Measurements from ENCODE around the gene RHEBL1.
A peak's percentile ranks its signal among the peaks of the same experiment; 100 is the strongest.

RHEBL1 gene, protein sequence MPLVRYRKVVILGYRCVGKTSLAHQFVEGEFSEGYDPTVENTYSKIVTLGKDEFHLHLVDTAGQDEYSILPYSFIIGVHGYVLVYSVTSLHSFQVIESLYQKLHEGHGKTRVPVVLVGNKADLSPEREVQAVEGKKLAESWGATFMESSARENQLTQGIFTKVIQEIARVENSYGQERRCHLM

DNA sequence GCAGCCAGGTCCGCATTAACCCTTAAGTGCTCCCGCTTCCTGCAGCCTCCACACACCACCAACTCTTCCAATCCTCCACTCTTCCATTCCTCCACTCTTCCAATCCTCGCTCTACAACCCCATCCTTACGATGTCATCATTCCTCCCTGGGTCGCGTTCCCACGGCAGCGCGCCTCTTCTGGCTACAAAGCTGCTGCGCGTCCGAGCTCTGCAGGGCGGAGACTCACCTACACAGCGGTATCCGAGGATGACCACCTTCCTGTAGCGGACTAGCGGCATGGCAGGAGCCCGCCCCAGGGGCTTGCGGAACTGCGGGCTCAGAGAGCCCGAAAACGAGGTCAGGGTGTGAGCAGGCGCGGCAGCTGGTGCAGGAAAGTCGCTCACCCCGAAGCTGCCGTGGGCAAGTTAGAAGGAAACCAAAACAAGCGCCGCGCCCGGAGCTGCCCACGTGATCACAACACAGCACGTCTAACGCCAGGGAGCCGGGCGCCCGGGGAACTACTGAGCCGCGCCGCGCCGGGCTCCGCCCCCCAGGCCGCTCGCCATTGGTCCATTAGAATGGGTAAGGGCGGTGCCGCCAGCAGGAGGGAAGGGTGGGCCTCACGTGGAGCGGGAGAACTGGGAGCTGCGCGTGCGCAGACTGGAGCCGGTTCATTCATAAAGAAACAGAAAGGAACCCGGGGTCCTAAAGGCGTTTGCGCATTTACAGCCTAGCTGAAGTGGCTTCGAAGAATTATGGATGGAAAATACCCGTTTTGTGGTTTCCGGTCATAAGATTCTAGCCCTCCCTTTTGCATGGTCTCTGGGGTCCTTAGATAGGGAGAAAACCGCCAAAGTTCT lies at the start of gene RHEBL1:
TSS of gene RHEBL1 (minus strand) at position 473 of the 840 bp plus-strand sequence. CDS start at position 279, 194 bp downstream.
- no peak for FAIRE-seq

GRCh38 chr12:49111206-49111605 lies 41.4 kb upstream of the RHEBL1 start:
- FAIRE-seq: no peak

DNA sequence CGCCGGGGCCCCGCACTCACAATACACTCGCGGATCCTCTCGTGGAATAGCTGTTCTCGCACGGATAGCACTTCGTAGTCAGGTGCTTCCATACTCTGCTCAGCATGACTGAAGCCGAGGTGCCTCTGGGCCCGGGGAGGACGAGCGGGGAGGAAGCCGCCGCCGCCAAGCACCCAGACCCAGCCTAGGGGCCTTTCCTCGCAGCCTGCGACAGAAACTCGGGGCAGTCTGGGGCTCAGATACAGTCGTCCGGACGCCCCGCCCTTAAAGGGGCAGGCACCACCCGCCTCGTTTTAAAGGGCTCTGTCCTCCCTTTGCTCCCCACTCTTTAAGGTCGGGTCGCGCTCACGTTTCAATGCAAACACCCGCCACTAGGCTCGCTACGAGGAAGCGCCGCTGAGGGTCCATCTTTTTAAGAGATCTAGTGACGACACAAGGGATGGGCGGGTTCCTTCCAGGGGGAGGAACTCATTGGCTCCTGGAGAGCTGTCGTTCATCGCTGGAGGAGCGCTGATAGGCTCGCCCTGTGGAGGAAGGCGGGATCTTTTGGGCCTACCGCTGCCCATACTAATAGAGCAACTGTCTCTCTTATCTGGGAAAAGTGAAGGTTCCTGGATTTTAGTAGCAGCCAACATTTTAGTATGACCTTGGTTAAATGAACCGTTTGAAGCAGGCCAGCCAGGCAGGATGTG lies 40.8 kb upstream of the RHEBL1 start, which contains the start of gene LMBR1L:
TSS of gene LMBR1L (minus strand) at position 384 of the 692 bp plus-strand sequence. CDS start at position 92, 292 bp downstream.
- peak; percentile 95 for FAIRE-seq

- no peak for FAIRE-seq
Measured at GRCh38 chr12:49109641-49110463, 40.1 kb upstream of the RHEBL1 start.

- no peak for FAIRE-seq
Measured at GRCh38 chr12:49108958-49109404, 39.2 kb upstream of the RHEBL1 start.

DNA sequence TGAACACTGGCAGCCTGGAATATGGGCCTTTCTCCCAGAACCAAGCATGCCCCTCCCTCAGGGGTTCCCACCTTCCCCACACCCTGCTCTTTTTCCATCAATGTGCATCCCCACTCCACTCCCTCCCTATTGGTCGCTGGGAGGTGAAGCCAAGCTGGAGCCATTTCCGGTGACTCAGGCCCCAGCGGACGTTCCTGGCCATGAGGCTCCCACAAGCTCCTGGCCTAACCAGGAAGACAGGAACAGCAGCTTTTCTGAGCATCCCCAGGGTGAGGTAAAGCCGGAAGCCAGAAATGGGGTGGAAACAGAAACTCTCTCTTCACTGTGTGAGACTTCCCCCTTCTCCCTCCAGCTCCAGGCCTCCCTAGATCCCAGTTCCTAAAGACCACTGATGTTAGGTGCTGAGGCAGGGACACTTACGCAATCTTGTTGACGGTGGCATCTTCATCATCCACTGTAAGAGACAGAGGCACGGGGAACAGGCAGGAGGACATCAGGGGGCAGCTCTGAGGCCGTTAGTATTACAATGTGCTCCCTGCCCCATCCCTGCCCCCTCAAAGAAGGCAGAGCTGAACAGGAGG lies 35.8 kb upstream of the RHEBL1 start:
- no peak for FAIRE-seq

DNA sequence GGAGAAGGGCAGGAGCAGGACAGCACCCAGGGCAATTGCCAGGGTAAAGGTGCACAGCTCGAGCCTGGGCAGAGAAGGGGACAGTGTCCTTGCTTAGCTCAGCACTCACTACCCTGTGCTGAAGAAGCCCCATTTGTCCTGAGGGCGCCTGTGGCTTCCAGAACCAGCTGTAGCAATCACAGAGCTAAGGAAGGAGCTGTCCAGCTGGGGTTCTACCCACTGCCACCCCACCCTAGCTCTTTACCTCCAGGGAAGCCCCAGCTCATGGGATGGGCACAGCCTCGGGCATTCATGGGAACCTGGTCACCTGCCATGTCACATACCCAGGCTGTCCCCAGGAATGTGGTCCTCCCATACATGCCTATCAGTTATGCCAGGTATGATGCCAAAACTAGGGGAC lies 35.0 kb upstream of the RHEBL1 start:
- FAIRE-seq: no peak

- no peak for FAIRE-seq
Measured at GRCh38 chr12:49100380-49100779, 30.6 kb upstream of the RHEBL1 start.

- FAIRE-seq: no peak
Measured at GRCh38 chr12:49098703-49099102, 28.9 kb upstream of the RHEBL1 start.

DNA sequence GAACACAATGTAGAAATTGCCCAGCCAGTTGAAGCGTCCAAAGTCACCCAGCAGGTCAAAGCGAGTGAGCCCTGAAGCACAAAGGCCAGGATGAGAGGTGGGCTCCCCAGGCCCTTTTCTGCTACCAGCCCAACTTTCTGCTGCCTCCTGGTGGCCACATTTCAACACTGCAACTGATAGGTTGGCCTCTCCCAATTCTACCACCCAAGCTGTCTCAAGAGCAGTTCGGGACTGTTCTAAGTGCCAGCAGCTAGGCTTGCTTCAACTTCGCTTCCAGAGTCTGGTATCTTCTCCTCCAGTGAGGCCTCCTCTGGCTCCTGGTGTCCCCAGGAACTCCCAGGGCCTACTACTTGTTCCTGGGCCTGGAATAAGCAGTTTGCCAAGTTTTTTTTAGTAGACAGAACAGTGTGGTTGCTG lies 28.3 kb upstream of the RHEBL1 start:
- no peak for FAIRE-seq

- no peak for FAIRE-seq
Measured at GRCh38 chr12:49097381-49097780, 27.6 kb upstream of the RHEBL1 start.

DNA sequence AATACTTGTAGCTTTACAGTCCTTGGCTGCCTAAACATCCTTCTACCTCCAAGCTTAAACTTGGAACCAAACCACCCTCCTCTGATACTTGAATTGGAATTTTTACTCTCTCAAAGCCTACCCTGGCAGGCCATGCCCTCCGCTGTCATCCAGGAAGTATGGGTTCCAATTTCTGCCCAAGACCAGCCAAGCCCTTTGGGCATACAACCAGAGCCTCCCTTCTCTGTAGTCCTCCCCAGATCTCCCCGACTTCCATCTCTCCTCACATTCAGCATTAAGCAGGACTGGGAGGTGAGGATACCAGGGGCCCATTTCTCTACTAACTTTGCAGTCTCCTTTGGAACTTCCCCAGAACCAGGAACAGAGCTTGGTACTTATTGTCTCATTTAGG lies 25.2 kb upstream of the RHEBL1 start:
- FAIRE-seq: no peak

- no peak for FAIRE-seq
Measured at GRCh38 chr12:49094160-49094974, 24.6 kb upstream of the RHEBL1 start, which contains the start of gene DHH. DHH (minus strand) TSS chr12:49094801; CDS start chr12:49094512, 289 bp downstream.

DNA sequence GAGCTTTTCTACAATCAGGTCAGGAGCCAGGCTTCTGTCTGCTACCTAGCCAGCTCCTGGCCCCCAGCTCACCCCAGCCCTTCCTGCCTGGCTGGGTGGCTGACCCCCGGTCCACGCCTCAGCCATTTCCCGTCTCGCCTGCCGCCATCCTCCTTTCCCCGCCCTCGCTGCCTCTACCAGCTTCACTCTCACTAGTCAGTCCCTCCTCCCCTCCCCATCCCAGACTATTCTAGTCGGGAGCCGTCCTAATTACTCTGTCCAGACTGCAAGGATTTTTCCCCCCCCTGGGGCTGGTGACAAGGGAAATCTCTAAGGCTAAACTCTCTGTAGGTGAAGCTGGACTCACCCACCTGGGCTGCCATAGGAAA lies 24.0 kb upstream of the RHEBL1 start:
- no peak for FAIRE-seq

- FAIRE-seq: no peak
Measured at GRCh38 chr12:49092816-49093406, 23.1 kb upstream of the RHEBL1 start.

- FAIRE-seq: no peak
Measured at GRCh38 chr12:49092086-49092815, 22.5 kb upstream of the RHEBL1 start.

DNA sequence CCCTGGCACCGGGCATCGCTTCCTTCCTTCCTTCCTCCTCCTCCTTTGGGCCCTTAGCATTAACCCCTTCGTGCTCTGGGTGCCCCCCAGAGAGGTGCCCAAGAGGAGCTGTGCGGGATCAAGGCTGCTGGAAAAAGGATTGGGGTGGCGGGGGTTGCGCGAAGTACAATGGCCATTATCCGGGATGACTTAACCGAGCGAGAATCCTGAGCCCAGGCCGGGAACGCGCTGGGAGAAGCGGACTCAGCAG lies 22.0 kb upstream of the RHEBL1 start:
- FAIRE-seq: no peak

DNA sequence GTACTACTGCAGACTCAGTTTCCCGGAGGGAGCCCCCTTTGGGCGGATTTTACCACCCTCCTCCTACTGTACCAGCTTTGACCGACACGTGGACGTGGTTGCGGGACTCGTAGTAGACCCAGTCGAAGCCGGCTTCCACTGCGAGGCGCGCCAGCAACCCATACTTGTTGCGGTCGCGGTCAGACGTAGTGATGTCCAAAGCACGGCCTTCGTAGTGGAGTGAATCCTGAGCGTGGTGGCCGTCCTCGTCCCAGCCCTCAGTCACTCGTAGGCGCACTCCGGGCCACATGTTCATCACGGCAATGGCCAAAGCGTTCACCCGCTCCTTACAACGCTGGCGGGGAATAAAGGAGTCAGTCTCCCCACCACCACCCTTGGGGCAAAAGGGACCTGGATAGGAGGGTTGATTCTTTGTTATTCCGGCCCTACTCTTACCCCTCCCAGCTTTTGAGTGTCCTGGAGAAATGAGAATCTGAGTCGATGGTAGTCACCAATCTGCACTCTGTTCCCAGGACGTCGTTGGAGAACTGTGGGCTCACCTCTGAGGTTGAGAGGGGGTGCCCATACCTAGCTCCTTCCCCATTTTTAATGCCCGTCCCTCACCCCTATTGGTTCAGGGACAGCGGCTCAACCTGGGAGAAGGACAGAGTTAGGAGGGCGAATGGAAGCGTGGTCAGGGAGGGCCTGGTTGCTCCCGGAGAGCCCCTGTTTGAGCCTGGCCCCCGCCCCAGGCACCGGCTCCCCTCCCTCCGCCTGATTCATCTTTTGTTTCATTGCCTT lies 21.5 kb upstream of the RHEBL1 start:
- FAIRE-seq: no peak

Measured in islet of Langerhans (tissue), 1 donor.